Iris pigment epithelial cell (primary cell): Measurements from ENCODE around the gene TMEM161A.
A peak's percentile ranks its signal among the peaks of the same experiment; 100 is the strongest.
"Not testable (repeated sequence)": the region's sequence is repeated elsewhere in the genome, so short reads cannot be mapped to it uniquely, and the experiment has no call there.

ENCODE experiments used
- DNase-seq: peaks from one replicate; pipeline ENCODE4 v3.0.0-alpha.2; 2011; ENCODE audit warnings: low read depth

The TMEM161A gene

DNA sequence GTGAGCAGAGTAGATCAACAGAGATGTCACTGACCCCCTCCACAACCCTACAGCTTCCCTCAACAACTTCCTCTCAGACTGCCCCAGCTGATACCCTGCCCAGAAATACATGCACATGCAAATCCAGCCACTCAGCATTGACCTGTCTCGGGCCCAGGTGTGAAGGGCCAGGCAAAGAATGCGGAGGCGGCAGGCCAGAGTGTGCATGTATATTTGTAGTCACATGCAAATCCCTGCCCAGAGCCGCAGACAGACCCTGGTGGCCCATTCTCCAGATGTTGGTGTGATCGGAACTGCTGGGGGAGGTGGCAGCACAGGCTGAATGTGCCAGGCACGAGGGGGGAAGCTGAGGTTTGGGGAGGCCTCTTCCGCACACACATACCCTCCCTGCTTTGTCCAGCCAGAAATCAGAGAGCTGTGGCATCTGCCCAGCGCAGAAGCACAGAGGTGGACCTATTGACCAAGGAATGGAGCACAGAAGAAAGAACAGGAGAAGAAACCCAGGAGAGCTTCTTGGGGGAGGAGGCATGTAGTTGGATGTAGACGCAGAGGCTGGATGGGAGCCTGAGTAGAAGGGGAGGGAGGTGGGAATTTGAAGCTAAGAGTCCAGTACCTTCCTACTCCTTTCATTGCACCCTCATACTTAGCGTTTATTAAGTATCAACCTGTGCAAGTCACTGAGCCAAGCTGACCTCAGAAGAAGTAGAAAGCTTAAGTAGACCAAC, 17.4 kb upstream of the TMEM161A start:
- no peak for DNase-seq

GRCh38 chr19:19154768-19155494, 16.7 kb upstream of the TMEM161A start:
- DNase-seq = no peak

DNA sequence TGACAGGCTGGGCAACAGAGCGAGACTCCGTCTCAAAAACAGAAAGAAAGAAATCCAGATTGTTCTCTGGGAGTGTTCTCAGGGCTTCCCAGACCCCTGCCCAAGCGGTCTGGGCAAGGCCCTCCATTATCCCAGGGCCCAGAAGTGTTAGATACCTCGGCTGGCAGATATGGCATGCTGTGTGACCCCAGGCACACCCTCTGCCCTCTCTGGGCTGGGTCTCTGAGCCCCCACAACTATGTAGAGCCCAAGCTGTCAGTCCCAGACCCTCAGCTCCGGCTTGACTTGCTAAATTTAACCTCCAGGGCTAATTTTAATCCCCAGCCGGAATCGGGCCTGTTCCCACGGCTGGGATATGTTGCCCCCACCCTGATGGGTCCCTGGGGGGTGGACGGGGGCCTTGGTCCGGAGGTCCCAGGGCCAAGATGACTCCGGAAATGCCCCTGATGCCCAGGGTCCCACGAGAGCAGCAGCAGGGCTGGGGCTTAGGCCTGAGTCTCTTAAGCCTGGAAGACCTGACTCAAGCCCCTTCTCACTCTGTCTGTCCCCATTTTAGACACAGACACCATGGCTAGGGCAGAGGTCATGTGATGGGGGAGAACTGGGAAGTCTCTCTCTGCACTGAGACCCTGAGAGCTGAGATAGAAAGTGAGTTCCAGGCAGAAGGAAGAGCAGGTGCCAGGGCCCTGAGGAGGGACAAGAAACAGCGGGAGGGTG, 14.5 kb upstream of the TMEM161A start:
- no peak for DNase-seq

- DNase-seq = no peak
Observed at GRCh38 chr19:19151418-19151817, 13.1 kb upstream of the TMEM161A start.

DNA sequence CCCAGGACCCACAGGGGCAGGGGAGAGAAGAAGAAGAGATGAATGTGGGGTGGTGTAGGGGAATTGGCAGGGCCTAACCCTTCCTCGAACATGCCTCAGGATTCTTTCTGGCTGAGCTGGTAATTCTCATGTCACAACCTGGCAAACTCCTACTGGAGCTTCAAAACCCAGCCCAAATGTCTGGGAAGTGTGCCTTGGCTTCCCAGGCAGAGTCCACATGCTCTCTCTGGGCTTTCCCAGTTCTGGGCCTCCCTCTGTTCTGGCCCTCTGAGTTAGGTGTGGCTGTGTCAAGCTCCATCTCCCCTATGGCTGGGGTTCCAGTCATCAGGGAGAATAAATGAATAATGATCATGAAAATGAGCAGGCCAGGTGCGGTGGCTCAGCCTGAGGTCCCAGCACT, 11.2 kb upstream of the TMEM161A start:
- DNase-seq = no peak

GRCh38 chr19:19148504-19148903, 10.2 kb upstream of the TMEM161A start:
- DNase-seq = not testable (repeated sequence)

GRCh38 chr19:19147344-19147743, 9.1 kb upstream of the TMEM161A start:
- DNase-seq = no peak

GRCh38 chr19:19146865-19147264, 8.6 kb upstream of the TMEM161A start:
- no peak for DNase-seq

GRCh38 chr19:19145684-19146608, 7.7 kb upstream of the TMEM161A start:
- peak; percentile 30 for DNase-seq

- DNase-seq = no peak
Observed at GRCh38 chr19:19145281-19145680, 7.0 kb upstream of the TMEM161A start.

DNA sequence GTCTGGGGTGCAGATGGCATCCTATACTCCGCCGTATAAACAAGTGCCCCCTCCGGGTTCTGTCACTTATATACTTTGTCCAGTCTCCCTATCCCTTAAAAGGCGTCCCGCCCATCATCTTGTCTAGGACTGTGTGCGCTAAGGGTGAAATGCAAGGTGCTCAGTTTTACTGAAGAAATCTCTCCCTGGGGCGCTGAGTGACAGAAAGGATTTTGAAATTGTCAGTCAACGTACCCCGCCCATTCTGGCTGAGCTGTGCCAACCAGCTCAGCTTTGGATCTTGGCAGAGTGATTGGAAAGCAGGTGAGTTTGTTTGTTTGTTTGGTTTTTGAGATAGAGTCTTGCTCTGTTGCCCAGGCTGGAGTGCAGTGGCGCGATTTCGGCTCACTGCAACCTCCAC, 4.1 kb upstream of the TMEM161A start:
- DNase-seq = no peak

GRCh38 chr19:19140476-19140875, 2.2 kb upstream of the TMEM161A start:
- DNase-seq = no peak

DNA sequence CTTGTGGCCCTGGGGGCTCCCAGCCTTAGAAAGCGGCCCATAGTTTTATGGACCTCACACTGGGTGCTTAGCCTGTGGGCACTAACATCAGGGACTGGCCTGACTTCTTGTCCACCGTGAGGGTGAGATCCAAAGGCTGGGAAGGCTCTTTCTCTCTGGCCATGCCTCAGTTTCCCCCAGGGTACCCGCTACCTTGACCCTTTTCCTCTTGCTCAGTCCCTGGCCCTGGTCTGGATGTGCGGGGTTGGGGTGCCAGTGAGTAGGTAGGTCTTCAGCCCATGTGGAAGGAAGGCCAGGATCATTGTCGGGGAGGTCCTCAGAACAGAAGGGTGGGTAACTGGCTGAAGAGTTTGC, 1.6 kb upstream of the TMEM161A start:
- no peak for DNase-seq

DNA sequence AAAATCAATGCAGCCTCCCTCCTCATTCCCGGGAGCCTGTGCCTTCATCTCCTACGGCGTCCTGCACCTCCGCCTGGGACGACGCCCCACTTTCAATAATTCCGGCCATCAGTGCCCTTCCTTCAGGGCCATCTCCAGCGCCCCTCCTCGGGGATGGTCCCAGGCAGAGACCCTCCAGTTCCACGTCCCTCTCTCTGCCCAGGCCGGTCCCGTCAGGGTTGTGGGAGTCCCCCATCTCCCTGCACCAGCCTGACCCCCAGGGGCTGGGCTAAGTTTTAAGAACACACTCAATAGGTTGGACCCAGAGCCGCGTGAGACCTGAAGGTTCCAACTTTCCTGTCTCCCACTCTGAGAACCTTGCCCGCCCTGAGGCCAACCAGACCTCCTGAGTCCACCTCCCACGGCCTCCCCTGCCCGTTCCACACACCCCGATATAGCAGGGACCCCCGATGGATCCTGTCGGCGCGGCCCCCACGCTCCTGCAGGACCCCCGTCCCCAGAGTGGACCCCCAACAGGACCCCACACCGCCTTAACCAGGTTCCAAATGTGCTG, 646 bp downstream of the TMEM161A start:
- DNase-seq = peak; percentile 8

DNA sequence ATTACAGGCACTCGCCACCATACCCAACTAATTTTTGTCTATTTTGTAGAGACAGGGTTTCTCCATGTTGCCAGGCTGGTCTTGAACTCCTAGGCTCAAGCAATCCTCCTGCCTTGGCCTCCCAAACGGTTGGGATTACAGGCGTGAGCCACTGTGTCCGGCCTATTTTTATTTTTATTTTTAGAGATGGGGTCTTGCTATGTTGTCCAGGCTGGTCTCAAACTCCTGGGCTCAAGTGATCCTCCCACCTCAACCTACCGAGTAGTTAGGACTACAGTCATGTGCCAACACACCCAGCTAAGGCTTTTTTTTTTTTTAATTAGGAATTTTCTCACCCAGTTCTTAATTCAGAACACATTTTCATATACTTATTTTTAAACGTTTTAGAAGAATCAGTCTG, 2.6 kb downstream of the TMEM161A start:
- not testable (repeated sequence) for DNase-seq

DNA sequence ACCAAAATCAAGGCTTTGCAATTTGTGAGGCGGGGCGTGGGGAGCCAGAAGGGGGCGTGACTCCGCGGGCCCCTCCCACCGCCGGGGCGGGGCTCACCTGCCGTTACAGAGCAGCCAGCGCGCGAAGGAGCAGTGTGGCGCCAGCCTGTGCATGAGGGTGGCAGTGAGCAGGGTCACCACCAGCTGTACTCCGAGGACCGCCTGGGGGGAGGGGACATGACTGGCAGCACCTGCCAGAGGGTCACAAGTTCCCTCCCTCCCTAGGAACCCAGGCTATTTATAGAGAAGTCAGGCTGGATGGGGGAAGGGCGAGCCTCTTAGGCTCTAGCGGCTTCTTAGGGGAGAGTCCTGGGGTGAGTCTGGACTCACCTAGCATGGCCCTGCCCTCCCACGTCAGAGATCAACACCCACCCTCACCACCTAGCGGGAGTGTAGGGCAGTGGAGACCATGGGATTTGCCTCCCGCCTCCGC, 3.6 kb downstream of the TMEM161A start:
- DNase-seq = no peak

- DNase-seq = no peak
Observed at GRCh38 chr19:19133985-19134384, 4.3 kb downstream of the TMEM161A start.

DNA sequence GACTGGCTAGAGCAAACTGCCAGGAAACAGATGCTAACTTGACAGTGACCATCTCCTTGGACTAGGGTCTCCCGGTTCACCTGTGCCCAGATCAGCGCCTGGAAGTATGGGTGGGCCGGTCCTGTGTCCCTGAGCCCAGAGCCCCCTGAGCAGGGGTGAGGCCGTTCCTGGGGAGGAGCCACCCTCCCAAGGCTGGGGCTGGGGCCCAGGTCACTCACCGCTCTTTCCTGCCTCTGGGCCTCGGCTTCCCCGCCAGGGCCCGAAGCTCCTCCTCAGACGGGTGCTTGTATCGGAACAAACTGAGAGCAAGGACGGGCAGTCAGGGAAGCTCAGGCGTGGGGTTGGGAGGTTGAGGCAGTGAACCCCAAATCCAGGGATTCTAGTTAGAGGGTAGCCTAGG, 5.4 kb downstream of the TMEM161A start:
- no peak for DNase-seq

DNA sequence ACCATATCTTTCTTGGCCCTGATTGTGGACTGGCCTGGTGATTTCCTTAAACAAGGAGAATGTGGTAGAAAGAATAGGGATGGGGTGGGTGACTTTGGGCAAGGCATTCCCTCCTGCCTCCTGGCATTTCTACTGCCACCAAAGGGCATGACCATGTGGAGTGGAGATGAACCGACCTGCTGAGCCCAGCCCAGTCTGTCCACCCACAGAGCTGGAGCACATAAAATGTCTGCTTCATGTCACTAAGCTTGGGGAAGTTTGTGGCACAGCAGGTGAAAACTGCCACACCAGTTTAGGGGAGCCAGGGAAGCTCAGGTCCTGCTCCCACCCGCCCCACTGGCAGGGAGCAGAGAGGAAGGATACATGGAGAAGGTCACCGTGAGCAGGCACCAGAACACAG, 6.3 kb downstream of the TMEM161A start:
- no peak for DNase-seq

DNA sequence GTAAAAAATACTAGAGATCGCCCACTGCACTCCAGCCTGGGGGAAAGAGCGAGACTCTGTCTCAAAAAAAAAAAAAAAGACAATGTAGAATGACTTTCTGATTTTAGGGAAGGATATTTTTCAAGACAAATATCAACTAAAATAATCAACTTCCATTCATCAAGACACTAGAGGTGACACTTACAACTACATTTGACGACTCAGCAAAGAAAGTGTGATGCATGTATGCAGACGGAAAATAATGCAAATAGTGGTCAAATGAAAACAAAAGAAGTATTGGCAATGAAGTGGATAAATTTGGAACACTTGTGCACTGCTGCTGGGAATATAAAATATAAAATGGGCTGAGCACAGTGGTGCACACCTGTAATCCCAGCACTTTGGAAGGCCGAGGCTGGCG, 12.2 kb downstream of the TMEM161A start:
- DNase-seq = no peak

GRCh38 chr19:19123386-19123785, 14.9 kb downstream of the TMEM161A start:
- DNase-seq = no peak

GRCh38 chr19:19122902-19123301, 15.4 kb downstream of the TMEM161A start:
- no peak for DNase-seq
